ACHN (cell line): ENCODE data around the gene ADGRG4.

Experiments
- DNase-seq: peaks from one replicate; pipeline ENCODE4 v3.0.0-alpha.2; 2015
- in situ Hi-C: cut with HindIII; loops from 2 replicates; pipeline ENCODE4 v1.10.0; 2017; ENCODE audit warnings: low sequenced_read_pairs, low pct_ligation_motif_present, low pct_unique_long_range_greater_than_20kb

Gene ADGRG4

DNA sequence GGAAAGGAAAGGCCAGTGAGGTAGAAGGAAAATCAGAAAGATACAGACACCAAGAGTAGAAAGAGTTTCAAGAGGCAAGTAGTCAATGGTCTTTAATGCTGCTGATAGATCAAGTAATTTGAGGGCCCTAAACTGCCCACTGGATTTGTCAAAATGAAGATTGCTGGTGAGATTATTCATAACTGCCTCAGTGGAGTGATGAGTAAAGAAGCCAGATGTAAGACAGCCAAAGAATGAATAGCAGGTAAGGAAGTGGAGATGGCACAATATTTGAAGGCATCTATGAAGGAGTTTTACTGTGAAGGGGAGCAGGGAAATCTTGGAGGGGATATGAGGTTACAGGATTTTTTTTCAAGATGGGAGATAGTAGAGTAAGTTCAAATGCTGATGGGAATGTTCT is 147.2 kb downstream of the ADGRG4 start:
- in situ Hi-C loops: no loop called here
- no peak for DNase-seq

- in situ Hi-C loops: no loop called here
- DNase-seq: no peak
Measured at GRCh38 chrX:136450050-136450830, 149.5 kb downstream of the ADGRG4 start.

DNA sequence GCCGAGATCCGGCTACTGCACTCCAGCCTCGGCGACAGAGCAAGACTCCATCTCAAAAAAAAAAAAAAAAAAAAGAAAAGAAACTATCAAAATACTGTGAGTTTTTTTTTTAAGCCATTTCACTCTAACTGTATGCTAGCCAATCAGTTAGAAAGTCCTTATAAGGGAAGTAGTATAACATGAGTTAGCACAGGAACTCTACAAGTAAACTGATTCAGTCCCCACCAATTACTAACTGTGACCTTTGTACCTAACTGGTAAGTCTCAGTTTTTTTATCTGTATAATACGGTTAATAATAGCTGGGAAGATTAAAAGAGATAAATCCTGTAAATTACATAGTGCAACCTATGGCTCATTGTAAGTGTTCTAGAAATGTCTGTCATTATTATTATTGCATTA is 151.9 kb downstream of the ADGRG4 start:
- in situ Hi-C loops: no loop called here
- no peak for DNase-seq

GRCh38 chrX:136453114-136453513 is 152.4 kb downstream of the ADGRG4 start:
- in situ Hi-C loops: no loop called here
- no peak for DNase-seq

GRCh38 chrX:136453771-136454170 is 153.0 kb downstream of the ADGRG4 start:
- DNase-seq: no peak
- in situ Hi-C loops: no loop called here

DNA sequence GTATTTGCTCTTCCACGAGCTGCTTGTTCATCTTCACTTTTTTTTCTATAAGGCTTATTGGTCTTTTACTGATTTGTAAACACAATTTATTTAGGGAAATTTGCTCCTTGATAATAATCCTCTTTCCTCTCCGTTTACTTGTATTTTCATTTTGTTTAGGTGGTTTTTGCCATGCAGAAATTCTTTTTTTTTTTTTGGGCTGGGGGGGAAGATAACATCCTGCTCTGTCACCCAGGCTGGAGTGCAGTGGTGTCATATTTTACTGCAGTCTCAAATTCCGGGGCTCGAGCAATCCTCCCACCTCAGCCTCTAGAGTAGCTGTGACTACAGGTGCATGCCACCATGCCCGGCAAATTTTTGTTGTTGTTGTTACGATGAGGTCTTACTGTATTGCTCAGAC is 155.4 kb downstream of the ADGRG4 start:
- no peak for DNase-seq
- in situ Hi-C loops: no loop called here

- DNase-seq: no peak
- in situ Hi-C loops: no loop called here
Measured at GRCh38 chrX:136457303-136457917, 156.6 kb downstream of the ADGRG4 start.

DNA sequence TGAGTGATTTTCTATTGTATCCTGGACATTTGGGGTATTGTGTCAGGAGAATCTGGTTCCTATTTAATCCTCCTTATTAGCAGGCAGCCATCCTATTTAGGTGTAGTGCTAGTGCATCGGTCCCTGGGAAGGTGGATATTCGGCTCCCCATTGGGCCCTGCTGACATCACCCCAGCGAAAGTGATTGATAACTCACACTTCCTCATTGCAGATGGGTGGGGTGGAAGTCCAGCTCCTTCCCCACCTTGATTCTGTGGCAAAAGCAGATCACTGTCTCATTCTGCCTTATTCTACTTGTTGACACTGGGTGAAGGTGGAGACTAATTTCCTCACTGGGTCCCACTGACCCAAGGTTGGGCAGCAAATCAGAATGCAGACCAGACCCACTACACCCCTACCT is 163.8 kb downstream of the ADGRG4 start:
- in situ Hi-C loops: no loop called here
- no peak for DNase-seq
